GM11168 (cell line): ENCODE results near the gene USP31.

Experiments
- in situ Hi-C: fragments of 300-500 bp; cut with MboI; formaldehyde crosslinking; loops from one replicate; pipeline ENCODE4 v1.12.0; 2022; ENCODE audit warnings: low sequenced_read_pairs; ENCODE audit not compliant: unreplicated experiment

Gene USP31

GRCh38 chr16:23149267-23149992 lies at the start of gene USP31:
Gene USP31 (minus strand): TSS chr16:23149452. CDS start chr16:23149270, 182 bp downstream.
- in situ Hi-C loops, result no loop called here

- in situ Hi-C loops, result no loop called here
These were observed 47.3 kb upstream of the USP31 start for GRCh38 chr16:23196539-23196938.

GRCh38 chr16:23195366-23195978 lies 46.2 kb upstream of the USP31 start:
- in situ Hi-C loops, result no loop called here

GRCh38 chr16:23194497-23195221 lies 45.4 kb upstream of the USP31 start:
- in situ Hi-C loops, result no loop called here

- in situ Hi-C loops, result no loop called here
These were observed 39.7 kb upstream of the USP31 start for GRCh38 chr16:23188911-23189310.

- in situ Hi-C loops, result no loop called here
These were observed 38.1 kb upstream of the USP31 start for GRCh38 chr16:23187341-23187740.

GRCh38 chr16:23186171-23186570 lies 36.9 kb upstream of the USP31 start:
- in situ Hi-C loops, result no loop called here

GRCh38 chr16:23185656-23186055 lies 36.4 kb upstream of the USP31 start:
- in situ Hi-C loops, result no loop called here

GRCh38 chr16:23183543-23183862 lies 34.3 kb upstream of the USP31 start:
- in situ Hi-C loops, result no loop called here

- in situ Hi-C loops, result no loop called here
These were observed 33.7 kb upstream of the USP31 start, which contains the start of gene SCNN1G for GRCh38 chr16:23182679-23183542. Gene SCNN1G (plus strand): TSS chr16:23182745. CDS start chr16:23186272, 3,527 bp downstream.

GRCh38 chr16:23182206-23182678 lies 33.0 kb upstream of the USP31 start:
- in situ Hi-C loops, result no loop called here

GRCh38 chr16:23181506-23181905 lies 32.3 kb upstream of the USP31 start:
- in situ Hi-C loops, result no loop called here

- in situ Hi-C loops, result loop anchor here (5.0 kb wide), 1 partner anchor 257 kb away; no protein-coding TSS in a partner anchor
These were observed 26.4 kb upstream of the USP31 start for GRCh38 chr16:23175651-23176050.

GRCh38 chr16:23174622-23175021 lies 25.4 kb upstream of the USP31 start:
- in situ Hi-C loops, result loop anchor here (5.0 kb wide), 1 partner anchor 258 kb away; no protein-coding TSS in a partner anchor

GRCh38 chr16:23172994-23173393 lies 23.7 kb upstream of the USP31 start:
- in situ Hi-C loops, result no loop called here

GRCh38 chr16:23172583-23172982 lies 23.3 kb upstream of the USP31 start:
- in situ Hi-C loops, result no loop called here

- in situ Hi-C loops, result no loop called here
These were observed 15.5 kb upstream of the USP31 start for GRCh38 chr16:23164736-23165135.

GRCh38 chr16:23163921-23164320 lies 14.7 kb upstream of the USP31 start:
- in situ Hi-C loops, result no loop called here

GRCh38 chr16:23160574-23160973 lies 11.3 kb upstream of the USP31 start:
- in situ Hi-C loops, result no loop called here

GRCh38 chr16:23160082-23160481 lies 10.8 kb upstream of the USP31 start:
- in situ Hi-C loops, result no loop called here
